Measurements from ENCODE around the gene CCR5AS.

Gene CCR5AS

GRCh38 chr3:46316206-46316605 lies 90.7 kb downstream of the CCR5AS start:
- TF ChIP-seq ZFX (IDR thresholded peaks at IDR 0.05; ENCODE audit: borderline replicate concordance), result no peak
- no peak for TF ChIP-seq CTCF (IDR thresholded peaks at IDR 0.05)
- no peak overlapping the region for H3K27ac ChIP-seq

GRCh38 chr3:46314517-46314916 lies 92.3 kb downstream of the CCR5AS start:
- no peak for TF ChIP-seq ZFX (IDR thresholded peaks at IDR 0.05; ENCODE audit: borderline replicate concordance)
- no peak for TF ChIP-seq CTCF (IDR thresholded peaks at IDR 0.05)
- no peak overlapping the region for H3K27ac ChIP-seq

Measured in 22Rv1 (cell line).